Fibroblast of peridontal ligament (primary cell): ENCODE data around the gene C1orf210.
A peak's percentile ranks its signal among the peaks of the same experiment; 100 is the strongest.

Experiments used
- DNase-seq: peaks from one replicate; pipeline ENCODE4 v3.0.0-alpha.2; 2010; ENCODE audit errors: extremely low read depth

C1orf210 gene

GRCh38 chr1:43294761-43295160, 9.4 kb upstream of the C1orf210 start:
- DNase-seq: no peak

- DNase-seq: peak; percentile 49
These were observed 8.7 kb upstream of the C1orf210 start for GRCh38 chr1:43293896-43294760.

GRCh38 chr1:43293176-43293575, 7.8 kb upstream of the C1orf210 start:
- no peak for DNase-seq

- no peak for DNase-seq
These were observed 7.3 kb upstream of the C1orf210 start for GRCh38 chr1:43292679-43293078.

GRCh38 chr1:43292216-43292615, 6.8 kb upstream of the C1orf210 start:
- DNase-seq: no peak

- DNase-seq: no peak
These were observed 3.7 kb upstream of the C1orf210 start for GRCh38 chr1:43288785-43289706.

- no peak for DNase-seq
These were observed 2.8 kb upstream of the C1orf210 start for GRCh38 chr1:43288058-43288784.

- DNase-seq: no peak
These were observed 1.2 kb upstream of the C1orf210 start for GRCh38 chr1:43286533-43286932.

- DNase-seq: no peak
These were observed 734 bp upstream of the C1orf210 start for GRCh38 chr1:43286115-43286514.

GRCh38 chr1:43284546-43285110, 753 bp downstream of the C1orf210 start:
- DNase-seq: no peak

GRCh38 chr1:43284065-43284464, 1.3 kb downstream of the C1orf210 start:
- DNase-seq: no peak

- no peak for DNase-seq
These were observed 2.9 kb downstream of the C1orf210 start for GRCh38 chr1:43282220-43283195.

- no peak for DNase-seq
These were observed 4.7 kb downstream of the C1orf210 start for GRCh38 chr1:43280692-43281091.

- DNase-seq: no peak
These were observed 5.7 kb downstream of the C1orf210 start for GRCh38 chr1:43279666-43280065.

- DNase-seq: no peak
These were observed 6.2 kb downstream of the C1orf210 start for GRCh38 chr1:43279161-43279560.

GRCh38 chr1:43277116-43277876, 8.1 kb downstream of the C1orf210 start:
- DNase-seq: no peak

- no peak for DNase-seq
These were observed 8.7 kb downstream of the C1orf210 start for GRCh38 chr1:43276673-43277072.

- no peak for DNase-seq
These were observed 9.4 kb downstream of the C1orf210 start for GRCh38 chr1:43275826-43276620.

- no peak for DNase-seq
These were observed 10.6 kb downstream of the C1orf210 start for GRCh38 chr1:43274804-43275180.
